Colonic mucosa (tissue), 4 donors: ENCODE measurements around the gene COL9A1. TPM values are rescaled to one million over a fixed set of nuclear protein-coding genes. Genes with fewer than 3 reads are reported as not detected.

Source experiments
- DNase-seq: peaks from one replicate; pipeline ENCODE4 v3.0.0-alpha.2; 2020
- H3K27ac ChIP-seq: fragments of 200-600 bp; one replicate; pipeline ENCODE4 v1.8.0; 2021
- H3K27me3 ChIP-seq: fragments of 200-600 bp; one replicate; pipeline ENCODE4 v1.8.0; 2021
- H3K36me3 ChIP-seq: fragments of 200-600 bp; one replicate; pipeline ENCODE4 v1.8.0; 2021
- H3K4me1 ChIP-seq: fragments of 200-600 bp; one replicate; pipeline ENCODE4 v1.8.0; 2021; ENCODE audit warnings: mild to moderate bottlenecking
- H3K4me3 ChIP-seq: fragments of 200-600 bp; one replicate; pipeline ENCODE4 v1.8.0; 2021
- H3K9ac ChIP-seq, 2 donors: one replicate each; pipeline ENCODE4 v1.7.0; 2013; ENCODE audit warnings: control low read depth in 2 of 2, low read depth in 2 of 2, low read length in 2 of 2
- H3K9me3 ChIP-seq: fragments of 200-600 bp; one replicate; pipeline ENCODE4 v1.8.0; 2021
- intact Hi-C: fragments of 100-400 bp; cut with DNase I; formaldehyde crosslinking; loops from one replicate; pipeline ENCODE4 v1.14.1; 2022
- total RNA-seq, 2 donors: library from RNA; stranded (reverse); fragmentation: NEBNext Ultra II Directional in 1 of 2; extraction: Animal tissue kit (Norgen Biotek cat#: 25700) in 1 of 2; gene quantifications; one replicate each; pipeline ENCODE4 v1.2.1, GENCODE V29; 2021
- TF ChIP-seq, protein P1 (sequence below): fragments of 200-600 bp; IDR thresholded peaks from one replicate; pipeline ENCODE4 v1.8.0; 2022; ENCODE audit warnings: antibody characterized with exemption, mild to moderate bottlenecking
- donor health status: healthy.
- donor health status: DM: no; HTN: no; CAD: no.
- donor health status: DM: no; HTN: no; CAD: no.

The COL9A1 gene
- total RNA-seq, 2 donors from 2014 or later: 0.45 to 0.82 TPM

DNA sequence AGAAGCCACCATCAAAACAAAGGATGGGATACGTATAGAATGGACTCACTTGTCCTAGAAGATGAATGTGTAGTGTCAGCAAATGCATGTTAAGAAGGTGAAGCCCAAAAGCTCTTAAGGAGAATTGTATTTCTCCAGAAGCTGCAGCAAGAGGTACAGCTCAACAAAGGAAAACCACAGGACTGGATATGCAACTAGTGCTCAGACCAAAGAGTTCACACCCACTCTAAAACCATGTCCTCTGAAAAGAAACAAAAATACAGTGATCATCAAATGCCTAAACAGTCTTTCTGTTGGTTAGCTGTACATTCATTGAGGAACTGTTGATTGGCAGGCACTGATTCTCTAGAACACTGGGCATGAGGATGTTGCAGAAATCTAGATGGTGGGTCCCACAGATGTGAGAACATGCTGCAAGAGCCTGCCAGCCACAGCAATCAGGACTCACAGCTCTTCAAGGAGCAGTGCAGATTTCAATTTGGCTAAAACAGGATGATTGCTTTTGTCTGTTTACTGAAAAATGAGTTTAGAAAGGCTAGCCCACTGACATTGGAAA, 94.6 kb downstream of the COL9A1 start:
- H3K4me1 ChIP-seq: no peaks in the 10 kb centered on the region
- no peaks in the 10 kb centered on the region for H3K9me3 ChIP-seq
- intact Hi-C loops: no loop called here
- no peaks in the 10 kb centered on the region for H3K27me3 ChIP-seq
- TF ChIP-seq, protein P1, sequence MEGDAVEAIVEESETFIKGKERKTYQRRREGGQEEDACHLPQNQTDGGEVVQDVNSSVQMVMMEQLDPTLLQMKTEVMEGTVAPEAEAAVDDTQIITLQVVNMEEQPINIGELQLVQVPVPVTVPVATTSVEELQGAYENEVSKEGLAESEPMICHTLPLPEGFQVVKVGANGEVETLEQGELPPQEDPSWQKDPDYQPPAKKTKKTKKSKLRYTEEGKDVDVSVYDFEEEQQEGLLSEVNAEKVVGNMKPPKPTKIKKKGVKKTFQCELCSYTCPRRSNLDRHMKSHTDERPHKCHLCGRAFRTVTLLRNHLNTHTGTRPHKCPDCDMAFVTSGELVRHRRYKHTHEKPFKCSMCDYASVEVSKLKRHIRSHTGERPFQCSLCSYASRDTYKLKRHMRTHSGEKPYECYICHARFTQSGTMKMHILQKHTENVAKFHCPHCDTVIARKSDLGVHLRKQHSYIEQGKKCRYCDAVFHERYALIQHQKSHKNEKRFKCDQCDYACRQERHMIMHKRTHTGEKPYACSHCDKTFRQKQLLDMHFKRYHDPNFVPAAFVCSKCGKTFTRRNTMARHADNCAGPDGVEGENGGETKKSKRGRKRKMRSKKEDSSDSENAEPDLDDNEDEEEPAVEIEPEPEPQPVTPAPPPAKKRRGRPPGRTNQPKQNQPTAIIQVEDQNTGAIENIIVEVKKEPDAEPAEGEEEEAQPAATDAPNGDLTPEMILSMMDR: no peak
- H3K4me3 ChIP-seq: no peak overlapping the region
- H3K9ac ChIP-seq: no peak overlapping the region
- no peaks in the 10 kb centered on the region for H3K36me3 ChIP-seq
- no peak for DNase-seq
- no peak overlapping the region for H3K27ac ChIP-seq

DNA sequence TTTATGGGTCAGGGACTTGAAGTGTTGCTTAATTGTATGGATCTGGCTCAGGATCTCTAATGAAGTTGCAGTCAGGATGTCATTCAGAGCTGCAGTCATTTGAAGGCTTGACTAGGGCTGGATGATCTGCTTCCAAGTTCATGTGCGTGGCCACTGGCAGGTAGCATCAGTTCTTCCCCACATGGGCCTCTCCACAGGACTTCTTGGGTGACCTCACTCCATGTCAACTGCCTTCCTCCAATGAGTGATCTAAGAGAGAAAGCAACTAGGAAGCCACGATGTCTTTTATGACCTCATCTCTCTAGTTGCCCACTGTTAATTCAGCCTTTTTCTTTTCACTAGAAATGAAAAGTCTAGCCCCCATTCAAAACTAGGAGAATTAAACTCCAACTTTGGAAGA, 104.1 kb downstream of the COL9A1 start:
- H3K36me3 ChIP-seq: no peaks in the 10 kb centered on the region
- no peaks in the 10 kb centered on the region for H3K27me3 ChIP-seq
- TF ChIP-seq, protein P1: no peak
- H3K9me3 ChIP-seq: no peaks in the 10 kb centered on the region
- intact Hi-C loops: no loop called here
- no peak for DNase-seq
- no peak overlapping the region for H3K27ac ChIP-seq
- H3K9ac ChIP-seq: no peak overlapping the region
- no peaks in the 10 kb centered on the region for H3K4me1 ChIP-seq
- H3K4me3 ChIP-seq: no peak overlapping the region

DNA sequence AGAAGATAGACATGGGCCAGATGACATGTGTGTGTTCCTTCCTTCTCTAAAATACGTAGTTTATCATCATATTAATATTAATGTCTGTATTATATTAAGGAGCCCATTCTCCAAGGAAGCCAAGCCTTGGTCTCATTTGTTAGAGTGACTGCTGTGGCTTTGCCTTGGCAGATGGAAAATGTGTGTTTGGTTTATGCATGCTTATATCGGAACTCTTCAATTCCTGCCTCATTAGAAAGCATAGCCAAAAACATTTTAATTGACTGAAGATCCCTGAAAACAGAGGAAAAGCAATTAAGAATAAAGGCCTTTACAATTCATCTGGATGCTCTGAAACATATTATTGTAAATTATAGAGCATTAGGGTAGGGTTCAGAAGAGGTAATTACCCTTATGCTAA, 106.4 kb downstream of the COL9A1 start:
- TF ChIP-seq, protein P1: no peak
- Histone ChIP-seq H3K27me3 (no peaks in the 10 kb centered on the region), H3K27ac (no peak overlapping the region), H3K36me3 (no peaks in the 10 kb centered on the region), H3K9ac (no peak overlapping the region), H3K9me3 (no peaks in the 10 kb centered on the region), H3K4me1 (no peaks in the 10 kb centered on the region), H3K4me3 (no peak overlapping the region)
- no peak for DNase-seq
- intact Hi-C loops: no loop called here

DNA sequence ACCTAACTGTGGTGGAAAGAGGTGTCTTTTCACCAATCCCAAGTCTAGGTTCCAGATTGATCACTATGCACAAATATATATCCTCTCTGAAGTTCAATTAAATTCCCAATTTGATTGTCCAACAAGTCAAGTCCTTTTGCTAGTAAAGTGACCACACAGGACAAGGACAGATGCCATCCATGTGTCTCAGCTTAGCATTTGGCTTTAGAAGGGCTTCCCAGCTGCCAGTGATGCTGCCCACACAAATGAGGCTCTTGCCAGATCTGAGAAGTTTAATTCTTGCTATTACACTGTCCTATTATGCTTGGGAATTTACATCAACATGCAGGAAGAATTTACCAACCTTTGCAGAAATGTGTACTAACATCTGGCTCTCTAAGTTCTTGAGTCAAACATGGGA, 108.5 kb downstream of the COL9A1 start:
- H3K27me3 ChIP-seq: no peaks in the 10 kb centered on the region
- DNase-seq: no peak
- no peaks in the 10 kb centered on the region for H3K36me3 ChIP-seq
- intact Hi-C loops: no loop called here
- no peaks in the 10 kb centered on the region for H3K4me1 ChIP-seq
- TF ChIP-seq, protein P1: no peak
- H3K9ac ChIP-seq: no peak overlapping the region
- H3K27ac ChIP-seq: no peak overlapping the region
- H3K4me3 ChIP-seq: no peak overlapping the region
- no peaks in the 10 kb centered on the region for H3K9me3 ChIP-seq

DNA sequence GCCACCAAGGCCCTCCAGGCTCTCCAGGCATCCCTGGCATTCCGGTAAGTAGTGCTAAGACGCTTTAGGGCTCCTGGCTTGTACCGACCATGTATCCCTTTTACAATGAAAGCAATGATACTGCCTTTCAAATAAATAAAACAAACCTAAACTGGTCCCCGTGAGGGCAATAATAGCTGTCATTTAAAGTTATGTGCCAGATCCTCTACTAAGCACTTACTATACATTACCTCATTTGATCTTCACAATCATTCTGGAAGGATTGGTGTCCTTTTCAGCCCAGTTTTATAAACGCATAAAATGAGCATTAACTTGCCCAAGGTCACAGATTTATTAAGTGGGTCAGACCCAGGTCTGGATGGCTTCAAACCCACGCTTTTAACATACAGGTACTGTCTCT, 114.7 kb downstream of the COL9A1 start:
- no peak overlapping the region for H3K9ac ChIP-seq
- H3K36me3 ChIP-seq: no peaks in the 10 kb centered on the region
- DNase-seq: no peak
- no peak overlapping the region for H3K27ac ChIP-seq
- intact Hi-C loops: no loop called here
- H3K4me1 ChIP-seq: no peaks in the 10 kb centered on the region
- H3K4me3 ChIP-seq: no peak overlapping the region
- no peaks in the 10 kb centered on the region for H3K9me3 ChIP-seq
- H3K27me3 ChIP-seq: no peaks in the 10 kb centered on the region
- TF ChIP-seq, protein P1: no peak

DNA sequence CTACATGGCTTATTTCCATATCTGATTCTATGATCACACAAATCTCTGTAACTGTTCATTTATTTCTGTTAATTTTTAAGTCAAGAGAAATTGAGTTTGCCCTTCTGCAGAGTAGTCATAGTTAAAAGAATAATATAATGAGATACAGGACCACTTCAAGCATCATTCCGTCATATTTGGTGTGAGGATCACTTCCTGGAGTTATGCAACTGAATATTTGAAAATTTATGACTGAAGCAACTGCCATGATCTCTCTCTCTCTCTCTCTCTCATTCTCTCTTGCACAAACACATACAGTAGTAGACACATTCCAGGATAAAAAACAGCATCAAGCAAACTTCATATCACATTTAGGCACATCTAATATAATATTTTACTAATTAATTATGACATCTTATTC, 116.4 kb downstream of the COL9A1 start:
- Histone ChIP-seq H3K9me3 (no peaks in the 10 kb centered on the region), H3K27ac (no peak overlapping the region), H3K4me3 (no peak overlapping the region), H3K27me3 (no peaks in the 10 kb centered on the region), H3K9ac (no peak overlapping the region), H3K4me1 (no peaks in the 10 kb centered on the region), H3K36me3 (no peaks in the 10 kb centered on the region)
- intact Hi-C loops: no loop called here
- no peak for DNase-seq
- TF ChIP-seq, protein P1: no peak
